Psoas muscle (tissue), 8 donors: ENCODE data around the gene ZNF486. TPM values are rescaled to one million over a fixed set of nuclear protein-coding genes. Genes with fewer than 3 reads are reported as not detected.

Source experiments
- ATAC-seq, 4 donors: fragments of 200-7000 bp; cut with Tn5 transposase; one replicate each; pipeline ENCODE4 v1.9.1; 2020; ENCODE audit warnings: moderate library complexity in 3 of 4, mild to moderate bottlenecking in 2 of 4
- DNase-seq, 2 donors: peaks; one replicate each; pipeline ENCODE4 v3.0.0-alpha.2; 2020
- H3K27ac ChIP-seq: fragments of 200-600 bp; one replicate; pipeline ENCODE4 v1.8.0; 2022
- H3K27me3 ChIP-seq, 3 donors: fragments of 200-600 bp in 1 of 3; one replicate each; pipeline versions ENCODE4 v1.6.1 to v1.8.0; 2013 to 2022; ENCODE audit warnings: low read length in 2 of 3, mild to moderate bottlenecking in 2 of 3, moderate library complexity in 1 of 3; ENCODE audit not compliant: insufficient read depth in 3 of 3
- H3K36me3 ChIP-seq, 2 donors: fragments of 200-600 bp in 1 of 2; one replicate each; pipeline versions ENCODE4 v1.6.1 to v1.8.0; 2013 to 2022; ENCODE audit warnings: low read depth in 1 of 2, mild to moderate bottlenecking in 1 of 2, moderate library complexity in 1 of 2; ENCODE audit not compliant: insufficient read depth in 1 of 2
- H3K4me1 ChIP-seq: fragments of 200-600 bp; one replicate; pipeline ENCODE4 v1.8.0; 2022
- H3K4me3 ChIP-seq: fragments of 200-600 bp; one replicate; pipeline ENCODE4 v1.8.0; 2022; ENCODE audit warnings: mild to moderate bottlenecking
- H3K9me3 ChIP-seq: fragments of 200-600 bp; one replicate; pipeline ENCODE4 v1.8.0; 2022
- CTCF ChIP-seq: fragments of 200-600 bp; IDR thresholded peaks from one replicate; pipeline ENCODE4 v1.8.0; 2022; ENCODE audit warnings: antibody characterized with exemption
- WGBS, 3 donors: extraction: QIAGEN DNeasy Blood & Tissue Kit; methylation state at CpG; one replicate each; pipeline versions ENCODE4 v1.1.6 to v1.1.7; 2013; 5-methylcytosine and 5-hydroxymethylcytosine counted together
- intact Hi-C, 2 donors: fragments of 100-400 bp; cut with DNase I; formaldehyde crosslinking; loops; one replicate each; pipeline versions ENCODE4 v1.11.0 to v1.14.2; 2022
- polyA plus RNA-seq, 3 donors: library from polyadenylated mRNA; stranded (reverse); fragments of 200-250 nt; gene quantifications; one replicate each; pipeline ENCODE4 v1.2.3, GENCODE V29; 2013
- total RNA-seq, 4 donors: library from RNA; stranded (reverse); fragmentation: NEBNext Ultra II Directional in 2 of 4; extraction: Animal tissue kit (Norgen Biotek cat#: 25700) in 2 of 4; gene quantifications; one replicate each; pipeline versions ENCODE4 v1.2.1 to v1.2.4, GENCODE V29; 2021 to 2023
- donor health status: healthy with polysubstance abuse.
- donor health status: DM: no; HTN: no; CAD: no; lungs with moderate emphysema.
- donor health status: Bipolar disorder and iron deficiency.
- donor health status: healthy.
- donor health status: DM: yes; HTN: yes; CAD: no.
- donor health status: DM: no; HTN: no; CAD: no.
- donor health status: DM: no; HTN: no; CAD: no.
- donor health status: DM: yes; HTN: yes; CAD: no.

Gene ZNF486
- total and polyA plus RNA-seq, 7 donors = 0.17 to 1.2 (median 0.57) TPM

GRCh38 chr19:20153281-20153680, 13.7 kb upstream of the ZNF486 start:
- no peak overlapping the region for H3K27ac ChIP-seq
- no peaks in the 10 kb centered on the region for H3K36me3 ChIP-seq
- intact Hi-C loops = no loop called here
- no peak for DNase-seq
- H3K4me3 ChIP-seq = no peak overlapping the region
- 92 to 94% (median 94%) methylated on average over 4 of the region's 4 CpGs for WGBS, 3 donors
- no peaks in the 10 kb centered on the region for H3K27me3 ChIP-seq
- TF ChIP-seq CTCF = no peak
- H3K9me3 ChIP-seq = no peaks in the 10 kb centered on the region
- no peak for ATAC-seq
- H3K4me1 ChIP-seq = no peaks in the 10 kb centered on the region

GRCh38 chr19:20154636-20155035, 12.4 kb upstream of the ZNF486 start:
- DNase-seq (no peak), ATAC-seq (no peak)
- H3K27me3 ChIP-seq = no peaks in the 10 kb centered on the region
- H3K9me3 ChIP-seq = no peaks in the 10 kb centered on the region
- TF ChIP-seq CTCF = no peak
- H3K4me3 ChIP-seq = no peak overlapping the region
- no peaks in the 10 kb centered on the region for H3K36me3 ChIP-seq
- intact Hi-C loops = no loop called here
- no peak overlapping the region for H3K27ac ChIP-seq
- no peaks in the 10 kb centered on the region for H3K4me1 ChIP-seq
- WGBS, 3 donors = 56 to 64% (median 58%) methylated on average over 4 of the region's 4 CpGs

- H3K27me3 ChIP-seq = no peaks in the 10 kb centered on the region
- TF ChIP-seq CTCF = no peak
- ATAC-seq (no peak), DNase-seq (no peak)
- no peak overlapping the region for H3K4me3 ChIP-seq
- 73 to 76% (median 75%) methylated on average over 3 of the region's 3 CpGs for WGBS, 3 donors
- H3K4me1 ChIP-seq = no peaks in the 10 kb centered on the region
- no peak overlapping the region for H3K27ac ChIP-seq
- H3K36me3 ChIP-seq = no peaks in the 10 kb centered on the region
- intact Hi-C loops = no loop called here
- H3K9me3 ChIP-seq = no peaks in the 10 kb centered on the region
These were observed 4.2 kb upstream of the ZNF486 start for GRCh38 chr19:20162821-20163220.

- Histone ChIP-seq H3K36me3 (no peaks in the 10 kb centered on the region), H3K4me1 (no peaks in the 10 kb centered on the region), H3K4me3 (no peak overlapping the region), H3K27me3 (no peaks in the 10 kb centered on the region), H3K9me3 (no peaks in the 10 kb centered on the region), H3K27ac (no peak overlapping the region)
- DNase-seq (no peak), ATAC-seq (no peak)
- TF ChIP-seq CTCF = no peak
- 91 to 97% (median 94%) methylated on average over 1 of the region's 1 CpG for WGBS, 3 donors
- intact Hi-C loops = no loop called here
These were observed 2.6 kb upstream of the ZNF486 start for GRCh38 chr19:20164456-20164855.

GRCh38 chr19:20165971-20166592, 932 bp upstream of the ZNF486 start:
- TF ChIP-seq CTCF = no peak
- Histone ChIP-seq H3K9me3 (no peaks in the 10 kb centered on the region), H3K4me1 (no peaks in the 10 kb centered on the region), H3K27me3 (no peaks in the 10 kb centered on the region), H3K4me3 (no peak overlapping the region), H3K27ac (no peak overlapping the region), H3K36me3 (no peaks in the 10 kb centered on the region)
- DNase-seq (no peak), ATAC-seq (no peak)
- intact Hi-C loops = no loop called here
- 88 to 92% (median 90%) methylated on average over 7 of the region's 7 CpGs for WGBS, 3 donors
